ENCODE results near the gene ZNF836.

The ZNF836 gene

GRCh38 chr19:52138278-52138982, 33.0 kb downstream of the ZNF836 start:
- peak overlapping the region; percentile 90 for H3K4me2 ChIP-seq (ENCODE audit: low read length)
- H3K4me1 ChIP-seq (ENCODE audit: control insufficient read depth, insufficient read depth, low read length) = peaks cover 5% of the 10 kb centered on the region
- peaks cover 8% of the 10 kb centered on the region for H3K9me3 ChIP-seq (replicated peaks; ENCODE audit: low read length)
- H3K27me3 ChIP-seq (ENCODE audit: control insufficient read depth, insufficient read depth, low read length) = no peaks in the 10 kb centered on the region
- H3K36me3 ChIP-seq (ENCODE audit: insufficient read depth, low read length) = peaks cover 16% of the 10 kb centered on the region
- H3K9ac ChIP-seq (ENCODE audit: low read depth, low read length) = peak overlapping the region; percentile 96
- peak overlapping the region; percentile 89 for H3K4me3 ChIP-seq (ENCODE audit: low read length)

GRCh38 chr19:52120286-52120685, 51.1 kb downstream of the ZNF836 start:
- Histone ChIP-seq H3K36me3 (ENCODE audit: insufficient read depth, low read length) (peaks cover 86% of the 10 kb centered on the region), H3K9me3 (replicated peaks; ENCODE audit: low read length) (peaks cover 51% of the 10 kb centered on the region), H3K4me2 (ENCODE audit: low read length) (no peak overlapping the region), H3K27me3 (ENCODE audit: control insufficient read depth, insufficient read depth, low read length) (no peaks in the 10 kb centered on the region), H3K4me3 (ENCODE audit: low read length) (no peak overlapping the region), H3K9ac (ENCODE audit: low read depth, low read length) (no peak overlapping the region), H3K4me1 (ENCODE audit: control insufficient read depth, insufficient read depth, low read length) (no peaks in the 10 kb centered on the region)

- H3K27me3 ChIP-seq (ENCODE audit: control insufficient read depth, insufficient read depth, low read length) = no peaks in the 10 kb centered on the region
- peaks cover 81% of the 10 kb centered on the region for H3K9me3 ChIP-seq (replicated peaks; ENCODE audit: low read length)
- H3K9ac ChIP-seq (ENCODE audit: low read depth, low read length) = no peak overlapping the region
- no peaks in the 10 kb centered on the region for H3K4me1 ChIP-seq (ENCODE audit: control insufficient read depth, insufficient read depth, low read length)
- no peak overlapping the region for H3K4me3 ChIP-seq (ENCODE audit: low read length)
- peaks cover 70% of the 10 kb centered on the region for H3K36me3 ChIP-seq (ENCODE audit: insufficient read depth, low read length)
- H3K4me2 ChIP-seq (ENCODE audit: low read length) = no peak overlapping the region
These were observed 55.8 kb downstream of the ZNF836 start for GRCh38 chr19:52115526-52116053.

- peaks cover 62% of the 10 kb centered on the region for H3K36me3 ChIP-seq (ENCODE audit: insufficient read depth, low read length)
- H3K9ac ChIP-seq (ENCODE audit: low read depth, low read length) = no peak overlapping the region
- peaks cover 77% of the 10 kb centered on the region for H3K9me3 ChIP-seq (replicated peaks; ENCODE audit: low read length)
- H3K27me3 ChIP-seq (ENCODE audit: control insufficient read depth, insufficient read depth, low read length) = no peaks in the 10 kb centered on the region
- H3K4me2 ChIP-seq (ENCODE audit: low read length) = no peak overlapping the region
- no peak overlapping the region for H3K4me3 ChIP-seq (ENCODE audit: low read length)
- no peaks in the 10 kb centered on the region for H3K4me1 ChIP-seq (ENCODE audit: control insufficient read depth, insufficient read depth, low read length)
These were observed 56.7 kb downstream of the ZNF836 start for GRCh38 chr19:52114691-52115090.

- H3K9me3 ChIP-seq (replicated peaks; ENCODE audit: low read length) = peaks cover 65% of the 10 kb centered on the region
These were observed 58.8 kb downstream of the ZNF836 start for GRCh38 chr19:52112624-52113023.

GRCh38 chr19:52110780-52111179, 60.6 kb downstream of the ZNF836 start:
- Histone ChIP-seq H3K27me3 (ENCODE audit: control insufficient read depth, insufficient read depth, low read length) (no peaks in the 10 kb centered on the region), H3K4me3 (ENCODE audit: low read length) (no peak overlapping the region), H3K9ac (ENCODE audit: low read depth, low read length) (no peak overlapping the region), H3K36me3 (ENCODE audit: insufficient read depth, low read length) (peaks cover 24% of the 10 kb centered on the region), H3K4me2 (ENCODE audit: low read length) (no peak overlapping the region), H3K4me1 (ENCODE audit: control insufficient read depth, insufficient read depth, low read length) (no peaks in the 10 kb centered on the region), H3K9me3 (replicated peaks; ENCODE audit: low read length) (peaks cover 53% of the 10 kb centered on the region)

More at GRCh38 chr19:52112624-52113023, 58.8 kb downstream of the ZNF836 start:
- Histone ChIP-seq H3K4me1 (ENCODE audit: control insufficient read depth, insufficient read depth, low read length) (no peaks in the 10 kb centered on the region), H3K9ac (ENCODE audit: low read depth, low read length) (no peak overlapping the region), H3K4me2 (ENCODE audit: low read length) (no peak overlapping the region), H3K36me3 (ENCODE audit: insufficient read depth, low read length) (peaks cover 41% of the 10 kb centered on the region), H3K4me3 (ENCODE audit: low read length) (no peak overlapping the region), H3K27me3 (ENCODE audit: control insufficient read depth, insufficient read depth, low read length) (no peaks in the 10 kb centered on the region)

Small RNA genes within 50 kb of the gene (small RNA-seq; reads per million reads assigned to genes)
- 0.77 reads per million, percentile 14 among the genes with 10 or more reads in this experiment for gene RPL37P23

All from skeletal muscle satellite cell (primary cell).